GM23338 (cell line): ENCODE data around the gene NPLOC4. TPM values are rescaled to one million over a fixed set of nuclear protein-coding genes. Genes with fewer than 3 reads are reported as not detected.

ENCODE experiments used
- ATAC-seq: fragments of 200-7000 bp; cut with Tn5 transposase; 3 replicates; pipeline ENCODE4 v1.9.1; 2020
- DNase-seq: peaks from one replicate; pipeline ENCODE4 v3.0.0-alpha.2; 2015; ENCODE audit warnings: low spot score
- H2AFZ ChIP-seq: fragments of 200-600 bp; sonication (generic); 2 replicates; pipeline ENCODE4 v1.8.0; 2016; ENCODE audit warnings: antibody characterized with exemption, mild to moderate bottlenecking, moderate library complexity
- H3F3A ChIP-seq: fragments of 200-600 bp; sonication (generic); replicated peaks from 2 replicates; pipeline ENCODE4 v1.8.0; 2017; ENCODE audit warnings: antibody characterized with exemption, mixed run types, low read depth
- H3K27ac ChIP-seq: fragments of 200-600 bp; sonication (generic); 2 replicates; pipeline ENCODE4 v1.6.1; 2016; ENCODE audit warnings: low read depth
- H3K27me3 ChIP-seq: fragments of 200-600 bp; sonication (generic); 2 replicates; pipeline ENCODE4 v1.8.0; 2016; ENCODE audit warnings: mild to moderate bottlenecking, mixed run types, moderate library complexity; ENCODE audit not compliant: insufficient read depth
- H3K36me3 ChIP-seq: fragments of 200-600 bp; sonication (generic); 2 replicates; pipeline ENCODE4 v1.8.0; 2016; ENCODE audit warnings: mild to moderate bottlenecking; ENCODE audit not compliant: insufficient read depth
- H3K4me1 ChIP-seq: fragments of 200-600 bp; sonication (generic); 2 replicates; pipeline ENCODE4 v1.8.0; 2016; ENCODE audit warnings: mild to moderate bottlenecking, moderate library complexity; ENCODE audit not compliant: insufficient read depth
- H3K4me2 ChIP-seq: fragments of 200-600 bp; sonication (generic); 2 replicates; pipeline ENCODE4 v1.7.1; 2017; ENCODE audit warnings: mixed run types
- H3K4me3 ChIP-seq: fragments of 200-600 bp; sonication (generic); 2 replicates; pipeline ENCODE4 v1.6.1; 2016; ENCODE audit warnings: mixed run types
- H3K79me2 ChIP-seq: fragments of 200-600 bp; sonication (generic); replicated peaks from 2 replicates; pipeline ENCODE4 v1.8.0; 2017; ENCODE audit warnings: mild to moderate bottlenecking; ENCODE audit not compliant: insufficient read depth
- H3K9me2 ChIP-seq: fragments of 200-600 bp; sonication (generic); 2 replicates; pipeline ENCODE4 v1.8.0; 2017; ENCODE audit not compliant: insufficient read depth
- H4K20me1 ChIP-seq: fragments of 200-600 bp; sonication (generic); replicated peaks from 2 replicates; pipeline ENCODE4 v1.8.0; 2017; ENCODE audit warnings: mild to moderate bottlenecking; ENCODE audit not compliant: insufficient read depth
- H3K27ac Mint-ChIP-seq: 2 replicates; pipeline ENCODE4 v1.8.0; 2020; ENCODE audit warnings: inconsistent platforms, mild to moderate bottlenecking, moderate library complexity, mixed read lengths
- H3K27me3 Mint-ChIP-seq: 3 replicates; pipeline ENCODE4 v1.8.0; 2022; ENCODE audit warnings: low read depth, mild to moderate bottlenecking, moderate library complexity, mixed read lengths, inconsistent platforms; ENCODE audit not compliant: insufficient read depth, poor library complexity
- H3K36me3 Mint-ChIP-seq: 3 replicates; pipeline ENCODE4 v1.8.0; 2021; ENCODE audit warnings: low read depth, mild to moderate bottlenecking, inconsistent platforms, moderate library complexity, mixed read lengths
- H3K4me1 Mint-ChIP-seq: 3 replicates; pipeline ENCODE4 v1.8.0; 2020; ENCODE audit warnings: mild to moderate bottlenecking, inconsistent platforms, mixed read lengths
- H3K4me3 Mint-ChIP-seq: 3 replicates; pipeline ENCODE4 v1.8.0; 2021; ENCODE audit warnings: moderate library complexity, mild to moderate bottlenecking, inconsistent platforms, mixed read lengths
- H3K9me3 Mint-ChIP-seq: 3 replicates; pipeline ENCODE4 v1.8.0; 2020; ENCODE audit warnings: moderate library complexity, mild to moderate bottlenecking, inconsistent platforms, mixed read lengths
- EZH2 ChIP-seq: fragments of 200-600 bp; sonication (generic); IDR thresholded peaks from one replicate; pipeline ENCODE4 v1.8.0; 2017; ENCODE audit warnings: antibody characterized with exemption, mild to moderate bottlenecking, low read depth; ENCODE audit not compliant: unreplicated experiment
- NANOG ChIP-seq: IDR thresholded peaks from 2 replicates; pipeline ENCODE4 v1.6.1; 2016; ENCODE audit warnings: antibody characterized with exemption, borderline replicate concordance
- POLR2AphosphoS5 ChIP-seq: IDR thresholded peaks from 2 replicates; pipeline ENCODE4 v1.6.1; 2016; ENCODE audit warnings: antibody characterized with exemption, low read depth
- STAT1 ChIP-seq: IDR thresholded peaks from one replicate; pipeline ENCODE4 v1.6.1; 2016; ENCODE audit warnings: antibody characterized with exemption; ENCODE audit not compliant: unreplicated experiment
- ZNF114 ChIP-seq: fragments of 250-450 bp; sonication (Bioruptor Pico); IDR thresholded peaks from 2 replicates; pipeline ENCODE4 v1.5.0; 2020; ENCODE audit warnings: mild to moderate bottlenecking, moderate library complexity
- polyA plus RNA-seq: library from polyadenylated mRNA; unstranded; fragments of >200 nt; fragmentation: Nextera tagmentation; extraction: Ambion mirVana; gene quantifications from 2 replicates; pipeline ENCODE4 v1.2.1, GENCODE V29; 2016
- total RNA-seq: library from RNA; depleted of rRNA; stranded (reverse); fragments of >200 nt; shearing (Covaris generic); gene quantifications from 2 replicates; pipeline ENCODE4 v1.2.3, GENCODE V29; 2014
- TF ChIP-seq, protein P1 (sequence below), 2 experiments: fragments of 200-600 bp in 1 of 2; sonication (generic) in 1 of 2; conservative IDR thresholded peaks; 2 replicates each; pipeline versions ENCODE4 v1.5.1 to v1.6.1; 2016 to 2017; ENCODE audit warnings: antibody characterized with exemption in 2 of 2, low read depth in 2 of 2, mild to moderate bottlenecking in 2 of 2, moderate library complexity in 1 of 2
- TF ChIP-seq, protein P2 (sequence below): IDR thresholded peaks from one replicate; pipeline ENCODE4 v1.6.1; 2018; ENCODE audit warnings: antibody characterized with exemption; ENCODE audit not compliant: unreplicated experiment
- TF ChIP-seq, protein P3 (sequence below): fragments of 250-450 bp; sonication (Bioruptor Pico); IDR thresholded peaks from 2 replicates; pipeline ENCODE4 v1.5.0; 2020; ENCODE audit warnings: mild to moderate bottlenecking, moderate library complexity

Gene NPLOC4
- total and polyA plus RNA-seq, 2 experiments from 2014 or later: 24.1 to 79.1 TPM

GRCh38 chr17:81578561-81579225 lies 58.2 kb downstream of the NPLOC4 start:
- Mint-ChIP-seq H3K4me3 (no peak overlapping the region; the same call in 2 of the 3 replicates), H3K4me1 (no peaks in the 10 kb centered on the region; the same call in 2 of the 3 replicates), H3K27me3 (peaks cover 5% of the 10 kb centered on the region), H3K27ac (0 out of 2 replicates have a peak overlapping the region, but pooled peaks have one; percentile 51), H3K36me3 (peaks cover 52% of the 10 kb centered on the region), H3K9me3 (no peaks in the 10 kb centered on the region; the same call in 2 of the 3 replicates)
- no peak overlapping the region for H2AFZ ChIP-seq
- no peak for DNase-seq
- H4K20me1 ChIP-seq: peaks cover 30% of the 10 kb centered on the region
- no peaks in the 10 kb centered on the region for H3K27me3 ChIP-seq
- H3K27ac ChIP-seq: no peak overlapping the region
- H3K79me2 ChIP-seq: peaks cover 5% of the 10 kb centered on the region
- H3K4me1 ChIP-seq: no peaks in the 10 kb centered on the region
- H3F3A ChIP-seq: no peaks in the 10 kb centered on the region
- no peak overlapping the region for H3K4me2 ChIP-seq
- TF ChIP-seq, protein P1, sequence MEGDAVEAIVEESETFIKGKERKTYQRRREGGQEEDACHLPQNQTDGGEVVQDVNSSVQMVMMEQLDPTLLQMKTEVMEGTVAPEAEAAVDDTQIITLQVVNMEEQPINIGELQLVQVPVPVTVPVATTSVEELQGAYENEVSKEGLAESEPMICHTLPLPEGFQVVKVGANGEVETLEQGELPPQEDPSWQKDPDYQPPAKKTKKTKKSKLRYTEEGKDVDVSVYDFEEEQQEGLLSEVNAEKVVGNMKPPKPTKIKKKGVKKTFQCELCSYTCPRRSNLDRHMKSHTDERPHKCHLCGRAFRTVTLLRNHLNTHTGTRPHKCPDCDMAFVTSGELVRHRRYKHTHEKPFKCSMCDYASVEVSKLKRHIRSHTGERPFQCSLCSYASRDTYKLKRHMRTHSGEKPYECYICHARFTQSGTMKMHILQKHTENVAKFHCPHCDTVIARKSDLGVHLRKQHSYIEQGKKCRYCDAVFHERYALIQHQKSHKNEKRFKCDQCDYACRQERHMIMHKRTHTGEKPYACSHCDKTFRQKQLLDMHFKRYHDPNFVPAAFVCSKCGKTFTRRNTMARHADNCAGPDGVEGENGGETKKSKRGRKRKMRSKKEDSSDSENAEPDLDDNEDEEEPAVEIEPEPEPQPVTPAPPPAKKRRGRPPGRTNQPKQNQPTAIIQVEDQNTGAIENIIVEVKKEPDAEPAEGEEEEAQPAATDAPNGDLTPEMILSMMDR (conservative IDR thresholded peaks at IDR 0.05; ENCODE audit: low read depth in 2 of 2): no peak
- no peak for TF ChIP-seq ZNF114 (CRISPR knock-in tag)
- TF ChIP-seq, protein P2, sequence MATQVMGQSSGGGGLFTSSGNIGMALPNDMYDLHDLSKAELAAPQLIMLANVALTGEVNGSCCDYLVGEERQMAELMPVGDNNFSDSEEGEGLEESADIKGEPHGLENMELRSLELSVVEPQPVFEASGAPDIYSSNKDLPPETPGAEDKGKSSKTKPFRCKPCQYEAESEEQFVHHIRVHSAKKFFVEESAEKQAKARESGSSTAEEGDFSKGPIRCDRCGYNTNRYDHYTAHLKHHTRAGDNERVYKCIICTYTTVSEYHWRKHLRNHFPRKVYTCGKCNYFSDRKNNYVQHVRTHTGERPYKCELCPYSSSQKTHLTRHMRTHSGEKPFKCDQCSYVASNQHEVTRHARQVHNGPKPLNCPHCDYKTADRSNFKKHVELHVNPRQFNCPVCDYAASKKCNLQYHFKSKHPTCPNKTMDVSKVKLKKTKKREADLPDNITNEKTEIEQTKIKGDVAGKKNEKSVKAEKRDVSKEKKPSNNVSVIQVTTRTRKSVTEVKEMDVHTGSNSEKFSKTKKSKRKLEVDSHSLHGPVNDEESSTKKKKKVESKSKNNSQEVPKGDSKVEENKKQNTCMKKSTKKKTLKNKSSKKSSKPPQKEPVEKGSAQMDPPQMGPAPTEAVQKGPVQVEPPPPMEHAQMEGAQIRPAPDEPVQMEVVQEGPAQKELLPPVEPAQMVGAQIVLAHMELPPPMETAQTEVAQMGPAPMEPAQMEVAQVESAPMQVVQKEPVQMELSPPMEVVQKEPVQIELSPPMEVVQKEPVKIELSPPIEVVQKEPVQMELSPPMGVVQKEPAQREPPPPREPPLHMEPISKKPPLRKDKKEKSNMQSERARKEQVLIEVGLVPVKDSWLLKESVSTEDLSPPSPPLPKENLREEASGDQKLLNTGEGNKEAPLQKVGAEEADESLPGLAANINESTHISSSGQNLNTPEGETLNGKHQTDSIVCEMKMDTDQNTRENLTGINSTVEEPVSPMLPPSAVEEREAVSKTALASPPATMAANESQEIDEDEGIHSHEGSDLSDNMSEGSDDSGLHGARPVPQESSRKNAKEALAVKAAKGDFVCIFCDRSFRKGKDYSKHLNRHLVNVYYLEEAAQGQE: no peak
- TF ChIP-seq, protein P3, sequence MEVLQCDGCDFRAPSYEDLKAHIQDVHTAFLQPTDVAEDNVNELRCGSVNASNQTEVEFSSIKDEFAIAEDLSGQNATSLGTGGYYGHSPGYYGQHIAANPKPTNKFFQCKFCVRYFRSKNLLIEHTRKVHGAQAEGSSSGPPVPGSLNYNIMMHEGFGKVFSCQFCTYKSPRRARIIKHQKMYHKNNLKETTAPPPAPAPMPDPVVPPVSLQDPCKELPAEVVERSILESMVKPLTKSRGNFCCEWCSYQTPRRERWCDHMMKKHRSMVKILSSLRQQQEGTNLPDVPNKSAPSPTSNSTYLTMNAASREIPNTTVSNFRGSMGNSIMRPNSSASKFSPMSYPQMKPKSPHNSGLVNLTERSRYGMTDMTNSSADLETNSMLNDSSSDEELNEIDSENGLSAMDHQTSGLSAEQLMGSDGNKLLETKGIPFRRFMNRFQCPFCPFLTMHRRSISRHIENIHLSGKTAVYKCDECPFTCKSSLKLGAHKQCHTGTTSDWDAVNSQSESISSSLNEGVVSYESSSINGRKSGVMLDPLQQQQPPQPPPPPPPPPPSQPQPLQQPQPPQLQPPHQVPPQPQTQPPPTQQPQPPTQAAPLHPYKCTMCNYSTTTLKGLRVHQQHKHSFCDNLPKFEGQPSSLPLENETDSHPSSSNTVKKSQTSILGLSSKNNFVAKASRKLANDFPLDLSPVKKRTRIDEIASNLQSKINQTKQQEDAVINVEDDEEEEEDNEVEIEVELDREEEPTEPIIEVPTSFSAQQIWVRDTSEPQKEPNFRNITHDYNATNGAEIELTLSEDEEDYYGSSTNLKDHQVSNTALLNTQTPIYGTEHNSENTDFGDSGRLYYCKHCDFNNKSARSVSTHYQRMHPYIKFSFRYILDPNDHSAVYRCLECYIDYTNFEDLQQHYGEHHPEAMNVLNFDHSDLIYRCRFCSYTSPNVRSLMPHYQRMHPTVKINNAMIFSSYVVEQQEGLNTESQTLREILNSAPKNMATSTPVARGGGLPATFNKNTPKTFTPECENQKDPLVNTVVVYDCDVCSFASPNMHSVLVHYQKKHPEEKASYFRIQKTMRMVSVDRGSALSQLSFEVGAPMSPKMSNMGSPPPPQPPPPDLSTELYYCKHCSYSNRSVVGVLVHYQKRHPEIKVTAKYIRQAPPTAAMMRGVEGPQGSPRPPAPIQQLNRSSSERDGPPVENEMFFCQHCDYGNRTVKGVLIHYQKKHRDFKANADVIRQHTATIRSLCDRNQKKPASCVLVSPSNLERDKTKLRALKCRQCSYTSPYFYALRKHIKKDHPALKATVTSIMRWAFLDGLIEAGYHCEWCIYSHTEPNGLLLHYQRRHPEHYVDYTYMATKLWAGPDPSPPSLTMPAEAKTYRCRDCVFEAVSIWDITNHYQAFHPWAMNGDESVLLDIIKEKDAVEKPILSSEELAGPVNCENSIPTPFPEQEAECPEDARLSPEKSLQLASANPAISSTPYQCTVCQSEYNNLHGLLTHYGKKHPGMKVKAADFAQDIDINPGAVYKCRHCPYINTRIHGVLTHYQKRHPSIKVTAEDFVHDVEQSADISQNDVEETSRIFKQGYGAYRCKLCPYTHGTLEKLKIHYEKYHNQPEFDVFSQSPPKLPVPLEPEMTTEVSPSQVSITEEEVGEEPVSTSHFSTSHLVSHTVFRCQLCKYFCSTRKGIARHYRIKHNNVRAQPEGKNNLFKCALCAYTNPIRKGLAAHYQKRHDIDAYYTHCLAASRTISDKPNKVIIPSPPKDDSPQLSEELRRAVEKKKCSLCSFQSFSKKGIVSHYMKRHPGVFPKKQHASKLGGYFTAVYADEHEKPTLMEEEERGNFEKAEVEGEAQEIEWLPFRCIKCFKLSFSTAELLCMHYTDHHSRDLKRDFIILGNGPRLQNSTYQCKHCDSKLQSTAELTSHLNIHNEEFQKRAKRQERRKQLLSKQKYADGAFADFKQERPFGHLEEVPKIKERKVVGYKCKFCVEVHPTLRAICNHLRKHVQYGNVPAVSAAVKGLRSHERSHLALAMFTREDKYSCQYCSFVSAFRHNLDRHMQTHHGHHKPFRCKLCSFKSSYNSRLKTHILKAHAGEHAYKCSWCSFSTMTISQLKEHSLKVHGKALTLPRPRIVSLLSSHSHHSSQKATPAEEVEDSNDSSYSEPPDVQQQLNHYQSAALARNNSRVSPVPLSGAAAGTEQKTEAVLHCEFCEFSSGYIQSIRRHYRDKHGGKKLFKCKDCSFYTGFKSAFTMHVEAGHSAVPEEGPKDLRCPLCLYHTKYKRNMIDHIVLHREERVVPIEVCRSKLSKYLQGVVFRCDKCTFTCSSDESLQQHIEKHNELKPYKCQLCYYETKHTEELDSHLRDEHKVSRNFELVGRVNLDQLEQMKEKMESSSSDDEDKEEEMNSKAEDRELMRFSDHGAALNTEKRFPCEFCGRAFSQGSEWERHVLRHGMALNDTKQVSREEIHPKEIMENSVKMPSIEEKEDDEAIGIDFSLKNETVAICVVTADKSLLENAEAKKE (CRISPR knock-in tag): no peak
- TF ChIP-seq STAT1: no peak
- TF ChIP-seq POLR2AphosphoS5: no peak
- no peak for TF ChIP-seq NANOG
- TF ChIP-seq EZH2: no peak
- H3K4me3 ChIP-seq: no peak overlapping the region
- H3K36me3 ChIP-seq: peaks cover 18% of the 10 kb centered on the region
- no peak for ATAC-seq
- H3K9me2 ChIP-seq: no peaks in the 10 kb centered on the region
